Lower lobe of right lung (tissue), 2 donors: ENCODE results near the gene ALKBH2. TPM values are rescaled to one million over a fixed set of nuclear protein-coding genes. Genes with fewer than 3 reads are reported as not detected.

Source experiments
- ATAC-seq, 2 donors: fragments of 200-7000 bp; cut with Tn5 transposase; one replicate each; pipeline ENCODE4 v1.9.1; 2020 to 2022; ENCODE audit warnings: mild to moderate bottlenecking in 2 of 2, moderate library complexity in 2 of 2
- DNase-seq: peaks from one replicate; pipeline ENCODE4 v3.0.0-alpha.2; 2020
- H3K27ac ChIP-seq: fragments of 200-600 bp; one replicate; pipeline ENCODE4 v1.8.0; 2022
- H3K27me3 ChIP-seq: fragments of 200-600 bp; one replicate; pipeline ENCODE4 v1.8.0; 2022; ENCODE audit warnings: low read depth
- H3K36me3 ChIP-seq: fragments of 200-600 bp; one replicate; pipeline ENCODE4 v1.8.0; 2022; ENCODE audit warnings: mild to moderate bottlenecking
- H3K4me1 ChIP-seq: fragments of 200-600 bp; one replicate; pipeline ENCODE4 v1.8.0; 2022
- H3K4me3 ChIP-seq: fragments of 200-600 bp; one replicate; pipeline ENCODE4 v1.8.0; 2022; ENCODE audit warnings: mild to moderate bottlenecking
- H3K9me3 ChIP-seq: fragments of 200-600 bp; one replicate; pipeline ENCODE4 v1.8.0; 2022
- intact Hi-C: fragments of 100-400 bp; cut with DNase I; formaldehyde crosslinking; loops from one replicate; pipeline ENCODE4 v1.11.0; 2022
- total RNA-seq: library from RNA; stranded (reverse); fragmentation: NEBNext Ultra II Directional; extraction: Animal tissue kit (Norgen Biotek cat#: 25700); gene quantifications from one replicate; pipeline ENCODE4 v1.2.1, GENCODE V29; 2021
- TF ChIP-seq, protein P1 (sequence below): fragments of 200-600 bp; IDR thresholded peaks from one replicate; pipeline ENCODE4 v1.8.0; 2022; ENCODE audit warnings: antibody characterized with exemption, mild to moderate bottlenecking
- donor health status: DM: no; HTN: yes; CAD: no; lungs with severe emphysema.

The ALKBH2 gene
- total RNA-seq, 1 donor from 2014 or later = 9.6 TPM

- intact Hi-C loops = no loop called here
- Histone ChIP-seq H3K27ac (no peak overlapping the region), H3K9me3 (no peaks in the 10 kb centered on the region), H3K27me3 (no peaks in the 10 kb centered on the region), H3K4me1 (peaks cover 10% of the 10 kb centered on the region), H3K4me3 (no peak overlapping the region), H3K36me3 (no peaks in the 10 kb centered on the region)
- TF ChIP-seq, protein P1, sequence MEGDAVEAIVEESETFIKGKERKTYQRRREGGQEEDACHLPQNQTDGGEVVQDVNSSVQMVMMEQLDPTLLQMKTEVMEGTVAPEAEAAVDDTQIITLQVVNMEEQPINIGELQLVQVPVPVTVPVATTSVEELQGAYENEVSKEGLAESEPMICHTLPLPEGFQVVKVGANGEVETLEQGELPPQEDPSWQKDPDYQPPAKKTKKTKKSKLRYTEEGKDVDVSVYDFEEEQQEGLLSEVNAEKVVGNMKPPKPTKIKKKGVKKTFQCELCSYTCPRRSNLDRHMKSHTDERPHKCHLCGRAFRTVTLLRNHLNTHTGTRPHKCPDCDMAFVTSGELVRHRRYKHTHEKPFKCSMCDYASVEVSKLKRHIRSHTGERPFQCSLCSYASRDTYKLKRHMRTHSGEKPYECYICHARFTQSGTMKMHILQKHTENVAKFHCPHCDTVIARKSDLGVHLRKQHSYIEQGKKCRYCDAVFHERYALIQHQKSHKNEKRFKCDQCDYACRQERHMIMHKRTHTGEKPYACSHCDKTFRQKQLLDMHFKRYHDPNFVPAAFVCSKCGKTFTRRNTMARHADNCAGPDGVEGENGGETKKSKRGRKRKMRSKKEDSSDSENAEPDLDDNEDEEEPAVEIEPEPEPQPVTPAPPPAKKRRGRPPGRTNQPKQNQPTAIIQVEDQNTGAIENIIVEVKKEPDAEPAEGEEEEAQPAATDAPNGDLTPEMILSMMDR = peak; percentile 62
- DNase-seq (no peak), ATAC-seq (peak; percentile 63 to 69)
Measured at GRCh38 chr12:109134186-109134917, 41.1 kb upstream of the ALKBH2 start.

- intact Hi-C loops = no loop called here
- Histone ChIP-seq H3K9me3 (no peaks in the 10 kb centered on the region), H3K4me1 (peaks cover 10% of the 10 kb centered on the region), H3K36me3 (no peaks in the 10 kb centered on the region), H3K27me3 (no peaks in the 10 kb centered on the region), H3K27ac (no peak overlapping the region), H3K4me3 (no peak overlapping the region)
- TF ChIP-seq, protein P1 = no peak
- DNase-seq (no peak), ATAC-seq (peak; percentile 37 to 40)
Measured at GRCh38 chr12:109131154-109132050, 38.1 kb upstream of the ALKBH2 start.

GRCh38 chr12:109130297-109131153 lies 37.3 kb upstream of the ALKBH2 start:
- H3K27ac ChIP-seq = no peak overlapping the region
- no peak for ATAC-seq
- TF ChIP-seq, protein P1 = no peak

DNA sequence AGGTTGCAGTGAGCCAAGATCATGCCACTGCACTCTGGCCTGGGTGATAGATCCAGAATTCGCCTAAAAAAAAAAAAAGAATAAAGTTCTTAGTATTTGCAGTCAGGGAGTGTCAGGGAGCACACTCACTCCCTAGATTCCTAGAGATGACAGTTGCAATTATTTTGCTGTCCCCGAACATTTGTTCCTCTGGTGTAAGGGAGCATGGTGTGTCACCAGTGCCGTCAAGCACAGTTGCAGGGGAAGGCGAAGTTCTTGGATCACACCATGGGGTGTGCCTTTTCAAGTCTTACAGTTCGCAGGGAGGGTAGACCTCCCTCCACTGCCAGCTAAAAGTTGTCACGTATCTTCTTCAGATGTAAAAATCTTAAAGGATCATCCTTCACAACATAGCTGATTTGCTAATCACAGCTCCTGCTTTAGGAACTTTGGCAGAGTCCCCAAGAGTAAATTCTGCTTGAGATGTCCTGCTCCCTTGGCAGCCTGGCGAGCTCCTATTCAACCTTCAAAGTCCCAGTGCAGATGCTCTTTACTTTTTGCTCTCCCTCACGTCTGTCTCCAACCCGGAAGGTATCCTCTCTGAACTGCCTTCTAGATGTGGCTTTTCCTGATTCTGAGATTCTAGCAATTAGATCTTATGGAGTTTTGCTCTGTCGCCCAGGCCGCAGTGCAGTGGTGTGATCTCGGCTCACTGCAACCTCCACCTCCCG lies 34.4 kb upstream of the ALKBH2 start:
- H3K9me3 ChIP-seq = no peaks in the 10 kb centered on the region
- H3K4me1 ChIP-seq = no peaks in the 10 kb centered on the region
- TF ChIP-seq, protein P1 = no peak
- H3K27me3 ChIP-seq = no peaks in the 10 kb centered on the region
- no peak for DNase-seq
- H3K4me3 ChIP-seq = no peak overlapping the region
- no peak overlapping the region for H3K27ac ChIP-seq
- intact Hi-C loops = no loop called here
- no peak for ATAC-seq
- no peaks in the 10 kb centered on the region for H3K36me3 ChIP-seq

More at GRCh38 chr12:109130297-109131153, 37.3 kb upstream of the ALKBH2 start:
- Histone ChIP-seq H3K36me3 (no peaks in the 10 kb centered on the region), H3K27me3 (no peaks in the 10 kb centered on the region), H3K4me1 (peaks cover 10% of the 10 kb centered on the region), H3K9me3 (no peaks in the 10 kb centered on the region), H3K4me3 (no peak overlapping the region)
- intact Hi-C loops = no loop called here
- DNase-seq = no peak
